GM19193 (cell line): ENCODE measurements around the gene SAE1.
A peak's percentile ranks its signal among the peaks of the same experiment; 100 is the strongest.

Experiments used
- POLR2A ChIP-seq: IDR thresholded peaks from 4 replicates; pipeline ENCODE4 v1.6.1; 2011; ENCODE audit not compliant: insufficient read depth, insufficient read length; ENCODE audit errors: extremely low read depth

SAE1 gene

GRCh38 chr19:47228168-47228936 lies 97.7 kb downstream of the SAE1 start:
- TF ChIP-seq POLR2A, result peak; percentile 38

GRCh38 chr19:47228937-47229675 lies 98.5 kb downstream of the SAE1 start:
- peak; percentile 7 for TF ChIP-seq POLR2A

GRCh38 chr19:47229676-47230053 lies 99.0 kb downstream of the SAE1 start:
- no peak for TF ChIP-seq POLR2A

GRCh38 chr19:47230054-47230920 lies 99.7 kb downstream of the SAE1 start:
- TF ChIP-seq POLR2A, result peak; percentile 14

- no peak for TF ChIP-seq POLR2A
These were observed 100.2 kb downstream of the SAE1 start, which contains the start of gene BBC3 for GRCh38 chr19:47230921-47231214. TSS of gene BBC3 (minus strand) at chr19:47231199. CDS start at chr19:47228431, 2,768 bp downstream.

- TF ChIP-seq POLR2A, result peak; percentile 81
These were observed 100.8 kb downstream of the SAE1 start for GRCh38 chr19:47231215-47232054.

GRCh38 chr19:47232422-47233211 lies 102.0 kb downstream of the SAE1 start:
- TF ChIP-seq POLR2A, result peak; percentile 25

- no peak for TF ChIP-seq POLR2A
These were observed 105.5 kb downstream of the SAE1 start for GRCh38 chr19:47236072-47236675.

GRCh38 chr19:47239152-47239551 lies 108.5 kb downstream of the SAE1 start:
- TF ChIP-seq POLR2A, result no peak

GRCh38 chr19:47239610-47240296 lies 109.1 kb downstream of the SAE1 start:
- TF ChIP-seq POLR2A, result no peak

GRCh38 chr19:47240556-47240955 lies 109.9 kb downstream of the SAE1 start:
- no peak for TF ChIP-seq POLR2A

GRCh38 chr19:47240996-47241918 lies 110.6 kb downstream of the SAE1 start:
- TF ChIP-seq POLR2A, result no peak
